MM.1S (cell line): ENCODE data around the gene TUBGCP6.
A peak's percentile ranks its signal among the peaks of the same experiment; 100 is the strongest.

Source experiments
- DNase-seq: peaks from one replicate; pipeline ENCODE4 v3.0.0-alpha.2; 2015
- H2AFZ ChIP-seq: fragments of 300-600 bp; sonication (generic); 2 replicates; pipeline ENCODE4 v1.6.0; 2016; ENCODE audit warnings: antibody characterized with exemption, low read length
- H3F3A ChIP-seq: fragments of 300-600 bp; sonication (generic); 2 replicates; pipeline ENCODE4 v1.6.1; 2016; ENCODE audit warnings: mild to moderate bottlenecking, antibody characterized with exemption, low read length, moderate library complexity, mixed read lengths; ENCODE audit not compliant: insufficient read depth
- H3K27ac ChIP-seq: fragments of 300-600 bp; sonication (generic); 2 replicates; pipeline ENCODE4 v1.5.1; 2016; ENCODE audit warnings: mild to moderate bottlenecking, low read length
- H3K27me3 ChIP-seq: fragments of 300-600 bp; sonication (generic); replicated peaks from 2 replicates; pipeline ENCODE4 v1.6.0; 2016; ENCODE audit warnings: low read length; ENCODE audit not compliant: insufficient read depth
- H3K36me3 ChIP-seq: fragments of 300-600 bp; sonication (generic); replicated peaks from 2 replicates; pipeline ENCODE4 v1.6.1; 2016; ENCODE audit warnings: mild to moderate bottlenecking, low read length, mixed read lengths; ENCODE audit not compliant: insufficient read depth
- H3K4me1 ChIP-seq: fragments of 300-600 bp; sonication (generic); 2 replicates; pipeline ENCODE4 v1.6.1; 2016; ENCODE audit warnings: low read length, mixed read lengths
- H3K4me2 ChIP-seq: fragments of 300-600 bp; sonication (generic); 2 replicates; pipeline ENCODE4 v1.6.0; 2016; ENCODE audit warnings: low read depth, low read length
- H3K4me3 ChIP-seq: fragments of 300-600 bp; sonication (generic); 2 replicates; pipeline ENCODE4 v1.5.1; 2016; ENCODE audit warnings: low read length, mixed read lengths
- H3K79me2 ChIP-seq: fragments of 300-600 bp; sonication (generic); 2 replicates; pipeline ENCODE4 v1.6.1; 2016; ENCODE audit warnings: mixed run types, low read length, mixed read lengths
- H3K9ac ChIP-seq: fragments of 300-600 bp; sonication (generic); 2 replicates; pipeline ENCODE4 v1.6.1; 2016; ENCODE audit warnings: low read length, mixed read lengths
- H3K9me2 ChIP-seq: fragments of 300-600 bp; sonication (generic); replicated peaks from 2 replicates; pipeline ENCODE4 v1.6.1; 2016; ENCODE audit warnings: mild to moderate bottlenecking, low read length, mixed read lengths; ENCODE audit not compliant: insufficient read depth
- H3K9me3 ChIP-seq: fragments of 300-600 bp; sonication (generic); replicated peaks from 2 replicates; pipeline ENCODE4 v1.6.1; 2016; ENCODE audit warnings: mild to moderate bottlenecking, low read length, mixed read lengths; ENCODE audit not compliant: insufficient read depth
- H4K20me1 ChIP-seq: fragments of 300-600 bp; sonication (generic); 2 replicates; pipeline ENCODE4 v1.6.1; 2016; ENCODE audit warnings: mild to moderate bottlenecking, low read length, moderate library complexity, mixed read lengths; ENCODE audit not compliant: insufficient read depth
- CTCF ChIP-seq: fragments of 300-600 bp; sonication (generic); IDR thresholded peaks from 2 replicates; pipeline ENCODE4 v1.5.1; 2016; ENCODE audit warnings: antibody characterized with exemption, low read length, mixed read lengths
- EZH2 ChIP-seq: fragments of 300-600 bp; sonication (generic); optimal IDR thresholded peaks from 2 replicates; pipeline ENCODE3; 2017; ENCODE audit warnings: low read depth, mild to moderate bottlenecking, antibody characterized with exemption, low read length, mixed read lengths
- EZH2phosphoT487 ChIP-seq: fragments of 300-600 bp; sonication (generic); IDR thresholded peaks from 2 replicates; pipeline ENCODE4 v1.6.1; 2018; ENCODE audit warnings: antibody characterized with exemption, low read length

The TUBGCP6 gene

GRCh38 chr22:50251477-50252081 is 6.8 kb upstream of the TUBGCP6 start:
- H3K4me1 ChIP-seq: peaks cover 25% of the 10 kb centered on the region
- peak overlapping the region; percentile 88 for H3K4me3 ChIP-seq
- peak overlapping the region; percentile 93 for H3K4me2 ChIP-seq
- H3K27me3 ChIP-seq: no peaks in the 10 kb centered on the region
- no peaks in the 10 kb centered on the region for H3K9me2 ChIP-seq
- H3K9me3 ChIP-seq: no peaks in the 10 kb centered on the region
- DNase-seq: no peak
- H3F3A ChIP-seq: peaks cover 28% of the 10 kb centered on the region
- H3K9ac ChIP-seq: peak overlapping the region; percentile 92; the same call in 1 of the 2 replicates
- H4K20me1 ChIP-seq: no peaks in the 10 kb centered on the region
- H3K27ac ChIP-seq: no peak overlapping the region
- H2AFZ ChIP-seq: no peak overlapping the region
- TF ChIP-seq EZH2phosphoT487: no peak
- no peak for TF ChIP-seq CTCF
- no peak for TF ChIP-seq EZH2
- peaks cover 26% of the 10 kb centered on the region for H3K79me2 ChIP-seq
- no peaks in the 10 kb centered on the region for H3K36me3 ChIP-seq

GRCh38 chr22:50250555-50251476 is 6.0 kb upstream of the TUBGCP6 start, which contains the start of gene HDAC10:
TSS of gene HDAC10 (minus strand) at chr22:50251265. CDS start at chr22:50251032, 233 bp downstream.
- peak; percentile 87 for DNase-seq
- peaks cover 29% of the 10 kb centered on the region for H3F3A ChIP-seq
- no peaks in the 10 kb centered on the region for H3K9me2 ChIP-seq
- H3K4me3 ChIP-seq: peak within 1 kb of the TSS; percentile 88
- no peaks in the 10 kb centered on the region for H4K20me1 ChIP-seq
- H2AFZ ChIP-seq: peak within 1 kb of the TSS; percentile 52
- peaks cover 34% of the 10 kb centered on the region for H3K79me2 ChIP-seq
- peak within 1 kb of the TSS; percentile 68 for H3K27ac ChIP-seq
- no peaks in the 10 kb centered on the region for H3K36me3 ChIP-seq
- peak within 1 kb of the TSS; percentile 92 for H3K9ac ChIP-seq
- no peaks in the 10 kb centered on the region for H3K9me3 ChIP-seq
- TF ChIP-seq EZH2phosphoT487: no peak
- no peak for TF ChIP-seq EZH2
- TF ChIP-seq CTCF: no peak
- peak within 1 kb of the TSS; percentile 93 for H3K4me2 ChIP-seq
- no peaks in the 10 kb centered on the region for H3K27me3 ChIP-seq
- peaks cover 32% of the 10 kb centered on the region for H3K4me1 ChIP-seq

GRCh38 chr22:50250249-50250554 is 5.4 kb upstream of the TUBGCP6 start:
- no peak for DNase-seq
- peak overlapping the region; percentile 92 for H3K9ac ChIP-seq

More at GRCh38 chr22:50250249-50250554, 5.4 kb upstream of the TUBGCP6 start:
- peaks cover 34% of the 10 kb centered on the region for H3F3A ChIP-seq
- no peaks in the 10 kb centered on the region for H3K9me3 ChIP-seq
- peak overlapping the region; percentile 88 for H3K4me3 ChIP-seq
- no peak overlapping the region for H2AFZ ChIP-seq
- no peaks in the 10 kb centered on the region for H3K27me3 ChIP-seq
- TF ChIP-seq EZH2: no peak
- no peak for TF ChIP-seq EZH2phosphoT487
- TF ChIP-seq CTCF: no peak
- H3K4me2 ChIP-seq: peak overlapping the region; percentile 93
- peaks cover 36% of the 10 kb centered on the region for H3K4me1 ChIP-seq
- H3K79me2 ChIP-seq: peaks cover 39% of the 10 kb centered on the region
- H3K27ac ChIP-seq: peak overlapping the region; percentile 68; the same call in 1 of the 2 replicates
- no peaks in the 10 kb centered on the region for H3K9me2 ChIP-seq
- no peaks in the 10 kb centered on the region for H3K36me3 ChIP-seq
- no peaks in the 10 kb centered on the region for H4K20me1 ChIP-seq
